ENCODE measurements around the gene ARMC9.

- TF ChIP-seq, protein P1, sequence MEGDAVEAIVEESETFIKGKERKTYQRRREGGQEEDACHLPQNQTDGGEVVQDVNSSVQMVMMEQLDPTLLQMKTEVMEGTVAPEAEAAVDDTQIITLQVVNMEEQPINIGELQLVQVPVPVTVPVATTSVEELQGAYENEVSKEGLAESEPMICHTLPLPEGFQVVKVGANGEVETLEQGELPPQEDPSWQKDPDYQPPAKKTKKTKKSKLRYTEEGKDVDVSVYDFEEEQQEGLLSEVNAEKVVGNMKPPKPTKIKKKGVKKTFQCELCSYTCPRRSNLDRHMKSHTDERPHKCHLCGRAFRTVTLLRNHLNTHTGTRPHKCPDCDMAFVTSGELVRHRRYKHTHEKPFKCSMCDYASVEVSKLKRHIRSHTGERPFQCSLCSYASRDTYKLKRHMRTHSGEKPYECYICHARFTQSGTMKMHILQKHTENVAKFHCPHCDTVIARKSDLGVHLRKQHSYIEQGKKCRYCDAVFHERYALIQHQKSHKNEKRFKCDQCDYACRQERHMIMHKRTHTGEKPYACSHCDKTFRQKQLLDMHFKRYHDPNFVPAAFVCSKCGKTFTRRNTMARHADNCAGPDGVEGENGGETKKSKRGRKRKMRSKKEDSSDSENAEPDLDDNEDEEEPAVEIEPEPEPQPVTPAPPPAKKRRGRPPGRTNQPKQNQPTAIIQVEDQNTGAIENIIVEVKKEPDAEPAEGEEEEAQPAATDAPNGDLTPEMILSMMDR (IDR thresholded peaks at IDR 0.05), result no peak
- TF ChIP-seq POLR2AphosphoS5 (IDR thresholded peaks at IDR 0.05; ENCODE audit: low read depth, low read length) (no peak), SIN3A (IDR thresholded peaks at IDR 0.05; ENCODE audit: borderline replicate concordance, insufficient read depth, low read depth, low read length) (no peak)
- TF ChIP-seq, protein P2, sequence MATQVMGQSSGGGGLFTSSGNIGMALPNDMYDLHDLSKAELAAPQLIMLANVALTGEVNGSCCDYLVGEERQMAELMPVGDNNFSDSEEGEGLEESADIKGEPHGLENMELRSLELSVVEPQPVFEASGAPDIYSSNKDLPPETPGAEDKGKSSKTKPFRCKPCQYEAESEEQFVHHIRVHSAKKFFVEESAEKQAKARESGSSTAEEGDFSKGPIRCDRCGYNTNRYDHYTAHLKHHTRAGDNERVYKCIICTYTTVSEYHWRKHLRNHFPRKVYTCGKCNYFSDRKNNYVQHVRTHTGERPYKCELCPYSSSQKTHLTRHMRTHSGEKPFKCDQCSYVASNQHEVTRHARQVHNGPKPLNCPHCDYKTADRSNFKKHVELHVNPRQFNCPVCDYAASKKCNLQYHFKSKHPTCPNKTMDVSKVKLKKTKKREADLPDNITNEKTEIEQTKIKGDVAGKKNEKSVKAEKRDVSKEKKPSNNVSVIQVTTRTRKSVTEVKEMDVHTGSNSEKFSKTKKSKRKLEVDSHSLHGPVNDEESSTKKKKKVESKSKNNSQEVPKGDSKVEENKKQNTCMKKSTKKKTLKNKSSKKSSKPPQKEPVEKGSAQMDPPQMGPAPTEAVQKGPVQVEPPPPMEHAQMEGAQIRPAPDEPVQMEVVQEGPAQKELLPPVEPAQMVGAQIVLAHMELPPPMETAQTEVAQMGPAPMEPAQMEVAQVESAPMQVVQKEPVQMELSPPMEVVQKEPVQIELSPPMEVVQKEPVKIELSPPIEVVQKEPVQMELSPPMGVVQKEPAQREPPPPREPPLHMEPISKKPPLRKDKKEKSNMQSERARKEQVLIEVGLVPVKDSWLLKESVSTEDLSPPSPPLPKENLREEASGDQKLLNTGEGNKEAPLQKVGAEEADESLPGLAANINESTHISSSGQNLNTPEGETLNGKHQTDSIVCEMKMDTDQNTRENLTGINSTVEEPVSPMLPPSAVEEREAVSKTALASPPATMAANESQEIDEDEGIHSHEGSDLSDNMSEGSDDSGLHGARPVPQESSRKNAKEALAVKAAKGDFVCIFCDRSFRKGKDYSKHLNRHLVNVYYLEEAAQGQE (IDR thresholded peaks at IDR 0.05; ENCODE audit: insufficient read depth in 1 of 2, low read depth in 2 of 2, low read length in 1 of 2), result no peak
These were observed 113.6 kb downstream of the ARMC9 start for GRCh38 chr2:231312066-231312465.
